Measurements from ENCODE around the gene NCAPH2. TPM values are rescaled to one million over a fixed set of nuclear protein-coding genes. Genes with fewer than 3 reads are reported as not detected.

The NCAPH2 gene
- total and polyA plus RNA-seq, 2 of the 13 experiments (the other 11 are each of a cell fraction or from before 2014, with no cell fraction given), result 28.1 to 64.4 TPM

DNA sequence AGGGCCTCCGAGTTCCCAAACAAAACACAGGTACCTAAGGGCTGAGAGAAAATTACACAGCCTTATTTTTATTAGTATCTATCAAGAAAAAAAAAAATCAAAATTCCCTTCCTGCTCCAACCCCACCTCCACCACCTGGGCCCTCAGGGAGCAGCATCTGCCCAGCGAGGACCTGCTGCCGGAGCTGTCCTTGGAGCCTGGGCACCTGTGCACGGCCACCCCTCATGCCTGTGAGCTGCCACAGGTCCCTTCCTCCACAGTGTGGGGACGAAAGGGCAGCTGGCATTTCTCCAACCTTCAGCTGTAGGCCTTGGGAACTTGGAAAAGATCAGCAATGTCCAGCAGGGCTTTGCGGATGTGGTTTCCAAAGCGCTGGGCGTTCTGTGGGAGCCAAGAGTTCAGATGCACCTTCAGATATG is 61.0 kb downstream of the NCAPH2 start (continued):
- TF ChIP-seq ZFY (CRISPR knock-in tag; IDR thresholded peaks at IDR 0.05), result no peak
- peak; percentile 55; the same call in 1 of the 2 replicates for TF ChIP-seq ZNF746 (CRISPR knock-in tag; IDR thresholded peaks at IDR 0.05)

DNA sequence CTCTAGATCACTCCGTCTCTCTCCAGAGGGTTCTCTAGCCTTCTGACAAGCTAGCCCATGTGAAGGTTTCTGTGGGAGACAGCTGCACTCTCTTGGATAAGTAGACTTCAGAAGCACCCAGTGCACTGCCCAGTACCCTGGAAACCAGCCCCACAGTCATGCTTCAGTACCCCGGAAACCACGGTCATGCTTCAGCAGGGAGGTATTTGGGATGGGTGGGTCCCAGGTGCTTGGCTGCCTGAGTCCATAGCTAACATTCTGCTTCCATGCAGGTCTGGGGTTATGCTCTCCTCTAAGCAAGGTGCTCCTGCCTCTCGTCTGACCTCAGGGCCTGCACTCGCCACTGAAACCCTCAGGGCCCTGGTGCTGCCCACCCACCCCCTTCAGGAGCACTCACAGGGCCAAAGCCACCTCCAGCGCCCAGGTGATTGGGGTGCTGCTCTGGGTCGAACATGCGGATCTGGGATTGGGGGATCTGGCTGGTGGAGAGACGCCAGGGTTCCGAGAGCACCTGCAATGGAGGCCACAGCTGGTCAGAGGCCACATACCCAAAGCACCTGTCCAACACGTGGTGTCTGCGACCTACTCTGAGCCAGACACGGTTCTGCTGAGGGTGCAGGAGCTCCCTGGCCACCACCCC is 62.0 kb downstream of the NCAPH2 start:
- FAIRE-seq (no peak), ATAC-seq (no peak), DNase-seq (ENCODE audit: low spot score) (no peak)
- Histone ChIP-seq H3K4me1 (ENCODE audit: insufficient read depth, low read length) (peaks cover 29% of the 10 kb centered on the region), H3K9me3 (ENCODE audit: low read length) (no peaks in the 10 kb centered on the region), H3K27ac (ENCODE audit: extremely low read length, insufficient read depth, low read length) (peak overlapping the region; percentile 83), H3K36me3 (replicated peaks in 1 of 2; ENCODE audit: control insufficient read depth in 1 of 2, insufficient read depth in 2 of 2, low read length in 2 of 2) (peaks cover 4 to 5% of the 10 kb centered on the region in 2 experiments; a peak in 2 of 5 replicates), H4K20me1 (ENCODE audit: insufficient read depth, low read length) (no peaks in the 10 kb centered on the region), H3K9ac (ENCODE audit: insufficient read depth, low read depth, low read length) (peak overlapping the region; percentile 47; the same call in 1 of the 2 replicates), H2AFZ (ENCODE audit: low read length) (no peak overlapping the region), H3K27me3 (ENCODE audit: control insufficient read depth in 1 of 2, insufficient read depth in 2 of 2, low read length in 2 of 2) (no peaks in the 10 kb centered on the region), H3K4me2 (ENCODE audit: low read depth, low read length) (no peak overlapping the region; the same call in 1 of the 2 replicates), H3K79me2 (ENCODE audit: insufficient read depth, low read length) (no peaks in the 10 kb centered on the region), H3K4me3 (replicated peaks in 1 of 3; ENCODE audit: insufficient read depth in 1 of 3, low read depth in 2 of 3, low read length in 3 of 3) (no peak overlapping the region)
- WGBS (ENCODE audit: low lambda C conversion rate), result 93% methylated on average over 12 of the region's 13 CpGs
- in situ Hi-C loops (cut with HindIII; ENCODE audit: extremely low pct_ligation_motif_present, low pct_unique_long_range_greater_than_20kb) (loop anchor here (5.0 kb wide), 1 partner anchor 38 kb away; the partner anchor contains the start of gene TYMP), intact Hi-C loops (cut with micrococcal nuclease; ENCODE audit: unreplicated experiment) (no loop called here)
- BruUV-seq (replicated peaks), result no TSS peak
- POLR2A ChIA-PET, result interaction anchor here (1.2 to 3.2 kb wide), 6 partner anchors 12 to 130 kb away, joined by 4 to 30 read pairs (median 6); partner anchors contain the start of genes CHKB, KLHDC7B and SCO2
- CTCF ChIA-PET (ENCODE audit: low intra/inter-chr PET ratio, low total read pairs), result no interaction called here
- TF ChIP-seq RARG (CRISPR knock-in tag; IDR thresholded peaks at IDR 0.05; ENCODE audit: low read depth), result no peak
- no peak for TF ChIP-seq SOX13 (IDR thresholded peaks at IDR 0.05)
- no peak for TF ChIP-seq SOX13 (CRISPR knock-in tag; conservative IDR thresholded peaks at IDR 0.05 in 1 of 2, IDR thresholded peaks at IDR 0.05 in 1 of 2)
- no peak for TF ChIP-seq ZNF280D (CRISPR knock-in tag; IDR thresholded peaks at IDR 0.05)
- TF ChIP-seq BORCS8-MEF2B (CRISPR knock-in tag; IDR thresholded peaks at IDR 0.05), result no peak
- TF ChIP-seq, protein P1, sequence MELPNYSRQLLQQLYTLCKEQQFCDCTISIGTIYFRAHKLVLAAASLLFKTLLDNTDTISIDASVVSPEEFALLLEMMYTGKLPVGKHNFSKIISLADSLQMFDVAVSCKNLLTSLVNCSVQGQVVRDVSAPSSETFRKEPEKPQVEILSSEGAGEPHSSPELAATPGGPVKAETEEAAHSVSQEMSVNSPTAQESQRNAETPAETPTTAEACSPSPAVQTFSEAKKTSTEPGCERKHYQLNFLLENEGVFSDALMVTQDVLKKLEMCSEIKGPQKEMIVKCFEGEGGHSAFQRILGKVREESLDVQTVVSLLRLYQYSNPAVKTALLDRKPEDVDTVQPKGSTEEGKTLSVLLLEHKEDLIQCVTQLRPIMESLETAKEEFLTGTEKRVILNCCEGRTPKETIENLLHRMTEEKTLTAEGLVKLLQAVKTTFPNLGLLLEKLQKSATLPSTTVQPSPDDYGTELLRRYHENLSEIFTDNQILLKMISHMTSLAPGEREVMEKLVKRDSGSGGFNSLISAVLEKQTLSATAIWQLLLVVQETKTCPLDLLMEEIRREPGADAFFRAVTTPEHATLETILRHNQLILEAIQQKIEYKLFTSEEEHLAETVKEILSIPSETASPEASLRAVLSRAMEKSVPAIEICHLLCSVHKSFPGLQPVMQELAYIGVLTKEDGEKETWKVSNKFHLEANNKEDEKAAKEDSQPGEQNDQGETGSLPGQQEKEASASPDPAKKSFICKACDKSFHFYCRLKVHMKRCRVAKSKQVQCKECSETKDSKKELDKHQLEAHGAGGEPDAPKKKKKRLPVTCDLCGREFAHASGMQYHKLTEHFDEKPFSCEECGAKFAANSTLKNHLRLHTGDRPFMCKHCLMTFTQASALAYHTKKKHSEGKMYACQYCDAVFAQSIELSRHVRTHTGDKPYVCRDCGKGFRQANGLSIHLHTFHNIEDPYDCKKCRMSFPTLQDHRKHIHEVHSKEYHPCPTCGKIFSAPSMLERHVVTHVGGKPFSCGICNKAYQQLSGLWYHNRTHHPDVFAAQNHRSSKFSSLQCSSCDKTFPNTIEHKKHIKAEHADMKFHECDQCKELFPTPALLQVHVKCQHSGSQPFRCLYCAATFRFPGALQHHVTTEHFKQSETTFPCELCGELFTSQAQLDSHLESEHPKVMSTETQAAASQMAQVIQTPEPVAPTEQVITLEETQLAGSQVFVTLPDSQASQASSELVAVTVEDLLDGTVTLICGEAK (IDR thresholded peaks at IDR 0.05), result no peak
- TF ChIP-seq, protein P1 (CRISPR knock-in tag; IDR thresholded peaks at IDR 0.05), result no peak
- TF ChIP-seq PAWR (CRISPR knock-in tag; IDR thresholded peaks at IDR 0.05; ENCODE audit: borderline replicate concordance), result no peak

All from HepG2 (cell line).